ENCODE measurements around the gene CLCN1.

The CLCN1 gene

DNA sequence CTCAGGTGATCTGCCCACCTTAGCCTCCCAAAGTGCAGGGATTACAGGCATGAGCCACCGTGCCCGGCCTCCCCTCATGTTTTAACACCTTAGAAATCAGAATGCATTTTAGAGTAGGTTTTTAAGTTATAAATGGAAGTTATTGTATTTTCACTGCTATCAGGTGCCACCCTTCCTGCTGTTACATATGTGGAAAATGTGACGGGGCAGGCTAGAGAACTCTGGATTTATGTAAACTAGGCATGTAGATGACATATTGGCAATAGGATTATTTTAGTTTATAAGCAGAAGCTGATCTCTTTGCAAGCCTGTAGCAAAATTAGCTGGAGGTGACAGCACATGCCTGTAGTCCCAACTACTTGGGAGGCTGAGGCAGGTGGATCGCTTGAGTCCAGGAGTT lies 25.6 kb upstream of the CLCN1 start:
- Histone ChIP-seq H3K4me3 (ENCODE audit: low read length in 2 of 2) (peak overlapping the region in 1 of 2 donors; percentile 95), H3K36me3 (ENCODE audit: control insufficient read depth in 2 of 2, insufficient read depth in 2 of 2, low read length in 2 of 2) (peaks cover 27 to 28% of the 10 kb centered on the region in 2 donors), H3K9ac (ENCODE audit: low read depth in 1 of 2, low read length in 2 of 2) (no peak overlapping the region), H3K27ac (ENCODE audit: low read depth in 2 of 2, low read length in 2 of 2) (no peak overlapping the region), H3K27me3 (ENCODE audit: control insufficient read depth in 2 of 2, insufficient read depth in 2 of 2, low read length in 2 of 2) (no peaks in the 10 kb centered on the region), H3K9me3 (ENCODE audit: control insufficient read depth in 2 of 2, low read length in 2 of 2) (no peaks in the 10 kb centered on the region), H3K4me1 (ENCODE audit: control insufficient read depth in 2 of 2, insufficient read depth in 2 of 2, low read length in 2 of 2) (peaks cover 28% of the 10 kb centered on the region in 2 donors)

DNA sequence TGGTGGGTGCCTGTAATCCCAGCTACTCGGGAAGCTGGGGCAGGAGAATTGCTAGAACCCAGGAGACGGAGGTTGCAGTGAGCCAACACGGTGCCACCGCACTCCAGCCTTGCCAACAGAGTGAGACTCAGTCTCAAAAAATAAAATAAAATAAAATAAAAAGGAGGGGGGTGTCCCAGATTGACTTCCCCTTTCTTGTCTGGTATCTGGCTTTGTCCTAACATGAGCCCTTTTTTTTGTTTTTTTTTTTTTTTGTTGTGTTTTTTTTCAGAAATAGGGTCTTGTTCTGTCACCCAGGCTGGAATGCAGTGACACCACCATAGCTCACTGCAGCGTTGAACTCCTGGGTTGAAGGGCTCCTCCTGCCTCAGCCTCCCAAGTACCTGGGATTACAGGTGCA lies 23.0 kb upstream of the CLCN1 start:
- no peaks in the 10 kb centered on the region for H3K27me3 ChIP-seq (ENCODE audit: control insufficient read depth in 2 of 2, insufficient read depth in 2 of 2, low read length in 2 of 2)
- no peaks in the 10 kb centered on the region for H3K9me3 ChIP-seq (ENCODE audit: control insufficient read depth in 2 of 2, low read length in 2 of 2)
- H3K4me1 ChIP-seq (ENCODE audit: control insufficient read depth in 2 of 2, insufficient read depth in 2 of 2, low read length in 2 of 2) = peaks cover 12 to 17% of the 10 kb centered on the region in 2 donors
- peaks cover 33 to 39% of the 10 kb centered on the region in 2 donors for H3K36me3 ChIP-seq (ENCODE audit: control insufficient read depth in 2 of 2, insufficient read depth in 2 of 2, low read length in 2 of 2)
- H3K9ac ChIP-seq (ENCODE audit: low read depth in 1 of 2, low read length in 2 of 2) = no peak overlapping the region
- no peak overlapping the region for H3K27ac ChIP-seq (ENCODE audit: low read depth in 2 of 2, low read length in 2 of 2)
- H3K4me3 ChIP-seq (ENCODE audit: low read length in 2 of 2) = no peak overlapping the region

- Histone ChIP-seq H3K4me1 (ENCODE audit: control insufficient read depth in 2 of 2, insufficient read depth in 2 of 2, low read length in 2 of 2) (peaks cover 0 to 7% of the 10 kb centered on the region in 2 donors), H3K36me3 (ENCODE audit: control insufficient read depth in 2 of 2, insufficient read depth in 2 of 2, low read length in 2 of 2) (peaks cover 51 to 61% of the 10 kb centered on the region in 2 donors), H3K27ac (ENCODE audit: low read depth in 2 of 2, low read length in 2 of 2) (no peak overlapping the region), H3K9ac (ENCODE audit: low read depth in 1 of 2, low read length in 2 of 2) (no peak overlapping the region), H3K4me3 (ENCODE audit: low read length in 2 of 2) (no peak overlapping the region), H3K27me3 (ENCODE audit: control insufficient read depth in 2 of 2, insufficient read depth in 2 of 2, low read length in 2 of 2) (no peaks in the 10 kb centered on the region), H3K9me3 (ENCODE audit: control insufficient read depth in 2 of 2, low read length in 2 of 2) (no peaks in the 10 kb centered on the region)
Measured at GRCh38 chr7:143295870-143296269, 20.0 kb upstream of the CLCN1 start.

DNA sequence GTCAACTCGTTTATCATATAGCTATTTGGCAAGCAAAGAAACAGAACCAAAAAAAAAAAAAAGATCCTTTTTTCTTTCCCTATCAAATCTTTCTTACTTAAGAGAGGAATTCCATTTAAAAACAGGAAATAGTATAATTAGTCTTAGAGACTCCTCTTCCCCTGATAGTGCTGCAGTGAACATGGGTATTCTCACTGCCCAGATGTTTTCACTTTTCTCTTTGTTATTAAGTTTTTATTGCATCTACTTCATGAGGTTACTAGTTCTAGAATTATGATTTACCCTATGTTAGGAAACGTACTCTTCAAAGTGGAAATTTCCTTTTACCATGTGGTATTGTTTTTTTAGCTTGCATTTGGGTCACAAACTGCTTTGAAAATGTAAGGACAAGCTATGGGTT lies 19.2 kb upstream of the CLCN1 start:
- Histone ChIP-seq H3K36me3 (ENCODE audit: control insufficient read depth in 2 of 2, insufficient read depth in 2 of 2, low read length in 2 of 2) (peaks cover 56 to 67% of the 10 kb centered on the region in 2 donors), H3K4me1 (ENCODE audit: control insufficient read depth in 2 of 2, insufficient read depth in 2 of 2, low read length in 2 of 2) (peaks cover 0 to 9% of the 10 kb centered on the region in 2 donors), H3K27ac (ENCODE audit: low read depth in 2 of 2, low read length in 2 of 2) (no peak overlapping the region), H3K4me3 (ENCODE audit: low read length in 2 of 2) (no peak overlapping the region), H3K27me3 (ENCODE audit: control insufficient read depth in 2 of 2, insufficient read depth in 2 of 2, low read length in 2 of 2) (no peaks in the 10 kb centered on the region), H3K9ac (ENCODE audit: low read depth in 1 of 2, low read length in 2 of 2) (no peak overlapping the region), H3K9me3 (ENCODE audit: control insufficient read depth in 2 of 2, low read length in 2 of 2) (no peaks in the 10 kb centered on the region)

DNA sequence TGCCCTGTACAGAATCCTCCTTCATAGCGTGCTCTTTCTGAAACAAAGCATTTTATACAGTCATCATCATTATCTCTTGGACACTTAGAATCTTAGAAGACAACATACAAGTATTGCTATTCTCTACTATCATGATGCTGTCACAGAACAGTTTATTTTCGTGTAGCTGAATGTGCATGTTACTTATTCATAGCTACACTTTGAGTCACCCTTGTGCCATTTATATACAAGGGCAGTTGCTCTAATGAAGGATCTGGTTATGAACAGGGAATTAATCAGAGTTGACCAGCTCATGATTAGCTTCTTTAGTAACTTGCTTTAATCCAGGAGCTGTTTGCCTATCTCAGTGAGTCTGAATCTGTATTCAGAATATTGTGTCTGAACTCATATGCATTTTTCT lies 16.6 kb upstream of the CLCN1 start:
- Histone ChIP-seq H3K9ac (ENCODE audit: low read depth in 1 of 2, low read length in 2 of 2) (no peak overlapping the region), H3K4me3 (ENCODE audit: low read length in 2 of 2) (no peak overlapping the region), H3K27ac (ENCODE audit: low read depth in 2 of 2, low read length in 2 of 2) (no peak overlapping the region), H3K9me3 (ENCODE audit: control insufficient read depth in 2 of 2, low read length in 2 of 2) (no peaks in the 10 kb centered on the region), H3K4me1 (ENCODE audit: control insufficient read depth in 2 of 2, insufficient read depth in 2 of 2, low read length in 2 of 2) (peaks cover 0 to 9% of the 10 kb centered on the region in 2 donors), H3K27me3 (ENCODE audit: control insufficient read depth in 2 of 2, insufficient read depth in 2 of 2, low read length in 2 of 2) (no peaks in the 10 kb centered on the region), H3K36me3 (ENCODE audit: control insufficient read depth in 2 of 2, insufficient read depth in 2 of 2, low read length in 2 of 2) (peaks cover 59 to 67% of the 10 kb centered on the region in 2 donors)

DNA sequence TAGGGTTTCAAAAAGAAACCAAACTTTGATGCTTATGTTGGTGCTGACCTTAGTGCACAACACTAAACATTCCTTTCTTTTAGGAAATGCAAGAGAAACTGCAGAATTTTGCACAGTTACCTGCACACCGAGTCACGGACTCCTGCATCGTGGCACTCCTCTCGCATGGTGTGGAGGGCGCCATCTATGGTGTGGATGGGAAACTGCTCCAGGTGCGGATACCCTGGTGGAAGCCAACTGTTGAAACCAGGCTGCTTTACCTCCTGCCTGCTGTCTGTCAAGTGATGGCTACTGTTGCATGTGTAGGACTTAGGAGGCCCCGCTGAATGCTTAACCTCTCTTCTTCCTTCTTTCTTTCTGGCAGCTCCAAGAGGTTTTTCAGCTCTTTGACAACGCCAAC lies 16.1 kb upstream of the CLCN1 start:
- peaks cover 0 to 9% of the 10 kb centered on the region in 2 donors for H3K4me1 ChIP-seq (ENCODE audit: control insufficient read depth in 2 of 2, insufficient read depth in 2 of 2, low read length in 2 of 2)
- H3K27ac ChIP-seq (ENCODE audit: low read depth in 2 of 2, low read length in 2 of 2) = no peak overlapping the region
- H3K27me3 ChIP-seq (ENCODE audit: control insufficient read depth in 2 of 2, insufficient read depth in 2 of 2, low read length in 2 of 2) = no peaks in the 10 kb centered on the region
- H3K4me3 ChIP-seq (ENCODE audit: low read length in 2 of 2) = no peak overlapping the region
- H3K9me3 ChIP-seq (ENCODE audit: control insufficient read depth in 2 of 2, low read length in 2 of 2) = no peaks in the 10 kb centered on the region
- H3K36me3 ChIP-seq (ENCODE audit: control insufficient read depth in 2 of 2, insufficient read depth in 2 of 2, low read length in 2 of 2) = peaks cover 59 to 67% of the 10 kb centered on the region in 2 donors
- H3K9ac ChIP-seq (ENCODE audit: low read depth in 1 of 2, low read length in 2 of 2) = no peak overlapping the region

DNA sequence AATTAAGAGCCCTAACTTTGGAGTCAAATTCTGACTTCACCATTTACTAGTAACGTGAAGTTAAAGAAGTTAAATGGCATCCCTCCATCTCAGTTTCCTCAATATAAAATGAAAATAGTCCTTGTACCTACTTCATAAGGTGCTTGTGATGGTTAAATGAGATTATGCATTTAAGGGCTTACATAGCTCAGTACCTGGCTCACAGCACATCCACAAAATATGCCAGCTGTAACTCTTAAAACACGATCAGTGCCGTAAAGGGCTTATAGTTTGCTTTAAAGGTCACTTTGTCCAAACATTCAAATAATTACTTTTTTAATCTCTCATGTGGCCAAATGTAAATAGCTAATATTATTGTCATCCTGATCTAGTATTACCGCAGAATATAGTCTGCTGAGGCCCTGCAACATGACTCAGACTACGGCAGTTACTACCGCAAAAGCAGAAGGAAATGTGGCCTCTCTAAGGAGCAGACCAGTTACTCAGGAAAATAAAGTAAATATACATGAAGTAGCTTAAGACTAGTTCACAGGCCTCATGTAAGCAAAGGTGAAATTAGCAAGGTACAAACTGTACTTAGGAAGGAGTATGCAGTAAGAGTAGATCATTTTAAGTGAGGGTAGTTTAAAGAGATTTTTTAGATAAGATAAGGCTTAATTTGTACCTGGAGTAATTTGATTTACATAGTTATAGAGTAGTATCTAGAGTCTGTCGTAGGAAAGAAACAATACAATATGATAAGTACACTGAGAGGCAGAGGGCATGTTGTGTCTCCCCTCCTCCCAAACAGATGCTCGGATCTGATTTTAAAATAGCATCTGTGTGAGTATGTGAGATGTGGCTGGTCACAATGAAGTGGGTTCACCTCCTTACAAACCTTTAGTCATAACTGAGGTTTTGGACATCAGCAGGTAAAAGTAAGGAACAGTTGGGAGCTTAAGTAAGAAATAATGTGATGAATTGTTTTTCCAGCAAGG lies 14.7 kb upstream of the CLCN1 start:
- H3K36me3 ChIP-seq (ENCODE audit: control insufficient read depth in 2 of 2, insufficient read depth in 2 of 2, low read length in 2 of 2) = peaks cover 58 to 70% of the 10 kb centered on the region in 2 donors
- H3K27me3 ChIP-seq (ENCODE audit: control insufficient read depth in 2 of 2, insufficient read depth in 2 of 2, low read length in 2 of 2) = no peaks in the 10 kb centered on the region
- peak overlapping the region in 1 of 2 donors; percentile 59 for H3K27ac ChIP-seq (ENCODE audit: low read depth in 2 of 2, low read length in 2 of 2)
- H3K9ac ChIP-seq (ENCODE audit: low read depth in 1 of 2, low read length in 2 of 2) = no peak overlapping the region
- peaks cover 0 to 9% of the 10 kb centered on the region in 2 donors for H3K4me1 ChIP-seq (ENCODE audit: control insufficient read depth in 2 of 2, insufficient read depth in 2 of 2, low read length in 2 of 2)
- no peaks in the 10 kb centered on the region for H3K9me3 ChIP-seq (ENCODE audit: control insufficient read depth in 2 of 2, low read length in 2 of 2)
- no peak overlapping the region for H3K4me3 ChIP-seq (ENCODE audit: low read length in 2 of 2)

GRCh38 chr7:143303733-143304132 lies 12.2 kb upstream of the CLCN1 start:
- H3K27ac ChIP-seq (ENCODE audit: low read depth in 2 of 2, low read length in 2 of 2) = no peak overlapping the region
- H3K9ac ChIP-seq (ENCODE audit: low read depth in 1 of 2, low read length in 2 of 2) = no peak overlapping the region
- no peaks in the 10 kb centered on the region for H3K9me3 ChIP-seq (ENCODE audit: control insufficient read depth in 2 of 2, low read length in 2 of 2)
- H3K4me3 ChIP-seq (ENCODE audit: low read length in 2 of 2) = no peak overlapping the region
- H3K4me1 ChIP-seq (ENCODE audit: control insufficient read depth in 2 of 2, insufficient read depth in 2 of 2, low read length in 2 of 2) = peaks cover 0 to 9% of the 10 kb centered on the region in 2 donors
- no peaks in the 10 kb centered on the region for H3K27me3 ChIP-seq (ENCODE audit: control insufficient read depth in 2 of 2, insufficient read depth in 2 of 2, low read length in 2 of 2)
- H3K36me3 ChIP-seq (ENCODE audit: control insufficient read depth in 2 of 2, insufficient read depth in 2 of 2, low read length in 2 of 2) = peaks cover 60 to 76% of the 10 kb centered on the region in 2 donors

GRCh38 chr7:143304938-143305337 lies 11.0 kb upstream of the CLCN1 start:
- Histone ChIP-seq H3K4me1 (ENCODE audit: control insufficient read depth in 2 of 2, insufficient read depth in 2 of 2, low read length in 2 of 2) (peaks cover 0 to 9% of the 10 kb centered on the region in 2 donors), H3K4me3 (ENCODE audit: low read length in 2 of 2) (no peak overlapping the region), H3K27ac (ENCODE audit: low read depth in 2 of 2, low read length in 2 of 2) (no peak overlapping the region), H3K27me3 (ENCODE audit: control insufficient read depth in 2 of 2, insufficient read depth in 2 of 2, low read length in 2 of 2) (no peaks in the 10 kb centered on the region), H3K9ac (ENCODE audit: low read depth in 1 of 2, low read length in 2 of 2) (no peak overlapping the region), H3K9me3 (ENCODE audit: control insufficient read depth in 2 of 2, low read length in 2 of 2) (no peaks in the 10 kb centered on the region), H3K36me3 (ENCODE audit: control insufficient read depth in 2 of 2, insufficient read depth in 2 of 2, low read length in 2 of 2) (peaks cover 56 to 71% of the 10 kb centered on the region in 2 donors)

DNA sequence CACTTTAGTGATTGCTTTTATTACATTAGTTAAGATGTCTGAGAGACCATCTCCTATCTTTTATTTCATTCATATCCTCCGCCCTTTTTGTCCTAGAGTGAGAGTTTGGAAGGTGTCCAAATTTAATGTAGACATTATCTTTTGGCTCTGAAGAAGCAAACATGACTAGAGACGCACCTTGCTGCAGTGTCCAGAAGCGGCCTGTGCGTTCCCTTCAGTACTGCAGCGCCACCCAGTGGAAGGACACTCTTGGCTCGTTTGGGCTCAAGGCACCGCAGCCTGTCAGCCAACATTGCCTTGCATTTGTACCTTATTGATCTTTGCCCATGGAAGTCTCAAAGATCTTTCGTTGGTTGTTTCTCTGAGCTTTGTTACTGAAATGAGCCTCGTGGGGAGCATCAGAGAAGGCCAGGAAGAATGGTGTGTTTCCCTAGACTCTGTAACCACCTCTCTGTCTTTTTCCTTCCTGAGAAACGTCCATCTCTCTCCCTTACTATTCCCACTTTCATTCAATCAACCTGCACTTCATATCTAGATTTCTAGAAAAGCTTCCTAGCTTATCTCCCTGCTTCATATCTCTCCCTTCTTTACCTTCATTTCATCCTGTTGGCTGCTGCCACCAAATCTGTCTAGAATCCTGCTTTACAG lies 10.4 kb upstream of the CLCN1 start:
- no peak overlapping the region for H3K4me3 ChIP-seq (ENCODE audit: low read length in 2 of 2)
- peaks cover 51 to 65% of the 10 kb centered on the region in 2 donors for H3K36me3 ChIP-seq (ENCODE audit: control insufficient read depth in 2 of 2, insufficient read depth in 2 of 2, low read length in 2 of 2)
- H3K9ac ChIP-seq (ENCODE audit: low read depth in 1 of 2, low read length in 2 of 2) = no peak overlapping the region
- H3K9me3 ChIP-seq (ENCODE audit: control insufficient read depth in 2 of 2, low read length in 2 of 2) = no peaks in the 10 kb centered on the region
- peaks cover 0 to 6% of the 10 kb centered on the region in 2 donors for H3K4me1 ChIP-seq (ENCODE audit: control insufficient read depth in 2 of 2, insufficient read depth in 2 of 2, low read length in 2 of 2)
- H3K27me3 ChIP-seq (ENCODE audit: control insufficient read depth in 2 of 2, insufficient read depth in 2 of 2, low read length in 2 of 2) = no peaks in the 10 kb centered on the region
- no peak overlapping the region for H3K27ac ChIP-seq (ENCODE audit: low read depth in 2 of 2, low read length in 2 of 2)
